ENCODE data around the gene TSGA10IP. TPM values are rescaled to one million over a fixed set of nuclear protein-coding genes. Genes with fewer than 3 reads are reported as not detected.
A peak's percentile ranks its signal among the peaks of the same experiment; 100 is the strongest.

The TSGA10IP gene
- total RNA-seq, 4 donors from 2014 or later = not detected

- peak overlapping the region; percentile 26 for H3K4me3 ChIP-seq (ENCODE audit: low read depth, poor library complexity, severe bottlenecking)
- whole genome bisulfite sequencing, 2 donors = 2 to 5% methylated on average over 23 to 47 of the region's 78 CpGs
- peak in 1 of 2 donors; percentile 95 for DNase-seq (ENCODE audit: low spot score in 2 of 2)
- TF ChIP-seq POLR2A (IDR thresholded peaks at IDR 0.05) = no peak
- TF ChIP-seq CTCF (IDR thresholded peaks at IDR 0.05) = no peak
- intact Hi-C loops (cut with DNase I; ENCODE audit: low total_unique reads) = no loop called here
Observed at GRCh38 chr11:65899356-65900124, 45.7 kb upstream of the TSGA10IP start.

GRCh38 chr11:65900125-65900898, 45.0 kb upstream of the TSGA10IP start, which contains the start of gene FOSL1:
TSS of gene FOSL1 (minus strand) at chr11:65900388. CDS start at chr11:65900339, 49 bp downstream.
- intact Hi-C loops (cut with DNase I; ENCODE audit: low total_unique reads) = no loop called here

GRCh38 chr11:65900899-65901180, 44.4 kb upstream of the TSGA10IP start:
- DNase-seq (ENCODE audit: low spot score in 2 of 2) = no peak
- WGBS, 2 donors = 79 to 82% methylated on average over 11 of the region's 11 CpGs
- no peak overlapping the region for H3K4me3 ChIP-seq (ENCODE audit: low read depth, poor library complexity, severe bottlenecking)
- TF ChIP-seq POLR2A (IDR thresholded peaks at IDR 0.05) (no peak), CTCF (IDR thresholded peaks at IDR 0.05) (no peak)
- intact Hi-C loops (cut with DNase I; ENCODE audit: low total_unique reads) = no loop called here

More at GRCh38 chr11:65900125-65900898, 45.0 kb upstream of the TSGA10IP start, which contains the start of gene FOSL1:
- no peak for TF ChIP-seq CTCF (IDR thresholded peaks at IDR 0.05)
- no peak for TF ChIP-seq POLR2A (IDR thresholded peaks at IDR 0.05)
- 3 to 11% methylated on average over 17 to 62 of the region's 80 CpGs for WGBS, 2 donors
- peak; percentile 75 to 98 for DNase-seq (ENCODE audit: low spot score in 2 of 2)
- H3K4me3 ChIP-seq (ENCODE audit: low read depth, poor library complexity, severe bottlenecking) = peak within 1 kb of the TSS; percentile 26

- no peak for DNase-seq (ENCODE audit: low spot score in 2 of 2)
- no peak for TF ChIP-seq POLR2A (IDR thresholded peaks at IDR 0.05)
- TF ChIP-seq CTCF (IDR thresholded peaks at IDR 0.05) = no peak
- intact Hi-C loops (cut with DNase I; ENCODE audit: low total_unique reads) = no loop called here
- H3K4me3 ChIP-seq (ENCODE audit: low read depth, poor library complexity, severe bottlenecking) = no peak overlapping the region
- WGBS, 2 donors = 23 to 27% methylated on average over 5 of the region's 5 CpGs
Observed at GRCh38 chr11:65903068-65903481, 42.2 kb upstream of the TSGA10IP start.

- H3K4me3 ChIP-seq (ENCODE audit: low read depth, poor library complexity, severe bottlenecking) = no peak overlapping the region
- 73 to 76% methylated on average over 8 of the region's 8 CpGs for WGBS, 2 donors
- TF ChIP-seq CTCF (IDR thresholded peaks at IDR 0.05) = no peak
- TF ChIP-seq POLR2A (IDR thresholded peaks at IDR 0.05) = no peak
- intact Hi-C loops (cut with DNase I; ENCODE audit: low total_unique reads) = no loop called here
- no peak for DNase-seq (ENCODE audit: low spot score in 2 of 2)
Observed at GRCh38 chr11:65903715-65904114, 41.6 kb upstream of the TSGA10IP start.
